Activated B cell treated with CpG ODN at 0.5 μM for 24 hours (primary cell): ENCODE results near the gene COX8C. TPM values are rescaled to one million over a fixed set of nuclear protein-coding genes. Genes with fewer than 3 reads are reported as not detected.
A peak's percentile ranks its signal among the peaks of the same experiment; 100 is the strongest.
"Not testable (repeated sequence)": the region's sequence is repeated elsewhere in the genome, so short reads cannot be mapped to it uniquely, and the experiment has no call there.

Source experiments
- ATAC-seq: fragments of 200-7000 bp; cut with Tn5 transposase; one replicate; pipeline ENCODE4 v1.10.0; 2021; ENCODE audit warnings: low read depth, mild to moderate bottlenecking, moderate library complexity
- CTCF ChIA-PET: fragments of 350-600 bp; sonication (Branson Sonifier 250); formaldehyde crosslinking; loops from one replicate; lab custom pipeline; 2021; ENCODE audit warnings: antibody characterized with exemption; lab: Charles Lee
- POLR2A ChIA-PET: fragments of 350-600 bp; sonication (Branson Sonifier 250); formaldehyde crosslinking; loops from one replicate; lab custom pipeline; 2021; ENCODE audit warnings: antibody characterized with exemption; lab: Charles Lee
- DNase-seq: peaks from one replicate; pipeline ENCODE4 v3.0.0; 2022
- H3K27ac Mint-ChIP-seq: one replicate; pipeline ENCODE4 v1.8.0; 2020; ENCODE audit warnings: mixed read lengths
- H3K27me3 Mint-ChIP-seq: one replicate; pipeline ENCODE4 v1.8.0; 2021; ENCODE audit warnings: mixed read lengths
- H3K36me3 Mint-ChIP-seq: one replicate; pipeline ENCODE4 v1.8.0; 2021; ENCODE audit warnings: low read depth, mixed read lengths
- H3K4me1 Mint-ChIP-seq: one replicate; pipeline ENCODE4 v1.8.0; 2021; ENCODE audit warnings: mixed read lengths
- H3K4me3 Mint-ChIP-seq: one replicate; pipeline ENCODE4 v1.8.0; 2020; ENCODE audit warnings: mild to moderate bottlenecking, mixed read lengths
- H3K9me3 Mint-ChIP-seq: one replicate; pipeline ENCODE4 v1.8.0; 2020; ENCODE audit warnings: mixed read lengths
- CTCF ChIP-seq: fragments of 200-600 bp; IDR thresholded peaks from one replicate; pipeline ENCODE4 v1.8.0; 2022; ENCODE audit warnings: antibody characterized with exemption, mild to moderate bottlenecking
- intact Hi-C: fragments of 100-400 bp; cut with micrococcal nuclease; formaldehyde crosslinking; loops from one replicate; pipeline ENCODE4 v1.15.1; 2024
- total RNA-seq: library from RNA; stranded (reverse); gene quantifications from 2 replicates; pipeline ENCODE4 v1.2.3, GENCODE V29; 2022

The COX8C gene
- total RNA-seq, 1 donor from 2014 or later: not detected

DNA sequence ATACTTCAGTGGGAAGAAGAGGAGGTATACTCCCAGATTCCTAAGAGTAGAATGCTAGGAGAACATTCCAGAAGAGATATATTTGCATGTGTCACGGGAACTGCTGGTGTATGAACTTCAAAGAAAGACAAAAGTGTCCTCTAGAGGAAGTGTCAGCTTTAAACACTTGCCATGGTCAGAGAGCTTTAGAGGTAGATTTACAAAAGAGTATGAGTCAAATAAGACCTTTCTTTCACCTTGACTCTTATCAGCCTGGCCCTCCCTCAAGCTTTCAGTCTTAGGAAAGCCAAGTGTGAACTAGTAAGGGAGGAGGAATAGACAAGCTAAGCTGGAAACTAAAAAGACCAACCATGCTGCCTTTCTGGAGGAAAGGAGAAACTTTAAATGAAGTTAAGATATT lies 34.7 kb downstream of the COX8C start:
- H3K9me3 Mint-ChIP-seq: no peaks in the 10 kb centered on the region
- ChIA-PET POLR2A (no interaction called here), CTCF (interaction anchor here (0.7 kb wide), 1 partner anchor 12 kb away, joined by 3 read pairs; no protein-coding TSS in a partner anchor)
- no peak for TF ChIP-seq CTCF
- no peak overlapping the region for H3K27ac Mint-ChIP-seq
- no peak overlapping the region for H3K4me3 Mint-ChIP-seq
- H3K4me1 Mint-ChIP-seq: peaks cover 26% of the 10 kb centered on the region
- no peak for DNase-seq
- H3K27me3 Mint-ChIP-seq: no peaks in the 10 kb centered on the region
- peak; percentile 37 for ATAC-seq
- H3K36me3 Mint-ChIP-seq: no peaks in the 10 kb centered on the region
- intact Hi-C loops: no loop called here

GRCh38 chr14:93384256-93384655 lies 37.3 kb downstream of the COX8C start:
- POLR2A ChIA-PET, H3K4me3 Mint-ChIP-seq, H3K36me3 Mint-ChIP-seq, ATAC-seq, H3K9me3 Mint-ChIP-seq, H3K27me3 Mint-ChIP-seq, H3K27ac Mint-ChIP-seq, CTCF ChIA-PET, intact Hi-C loops, DNase-seq: not testable (repeated sequence)
- H3K4me1 Mint-ChIP-seq: peaks cover 13% of the 10 kb centered on the region

- H3K4me1 Mint-ChIP-seq: peaks cover 6% of the 10 kb centered on the region
- H3K4me3 Mint-ChIP-seq: no peak overlapping the region
- intact Hi-C loops: no loop called here
- no peak for TF ChIP-seq CTCF
- no peak for DNase-seq
- H3K27ac Mint-ChIP-seq: no peak overlapping the region
- CTCF ChIA-PET: no interaction called here
- H3K9me3 Mint-ChIP-seq: peaks cover 16% of the 10 kb centered on the region
- POLR2A ChIA-PET: no interaction called here
- no peaks in the 10 kb centered on the region for H3K36me3 Mint-ChIP-seq
- ATAC-seq: peak; percentile 18
- peaks cover 3% of the 10 kb centered on the region for H3K27me3 Mint-ChIP-seq
These were observed 48.2 kb downstream of the COX8C start for GRCh38 chr14:93395231-93395630.

DNA sequence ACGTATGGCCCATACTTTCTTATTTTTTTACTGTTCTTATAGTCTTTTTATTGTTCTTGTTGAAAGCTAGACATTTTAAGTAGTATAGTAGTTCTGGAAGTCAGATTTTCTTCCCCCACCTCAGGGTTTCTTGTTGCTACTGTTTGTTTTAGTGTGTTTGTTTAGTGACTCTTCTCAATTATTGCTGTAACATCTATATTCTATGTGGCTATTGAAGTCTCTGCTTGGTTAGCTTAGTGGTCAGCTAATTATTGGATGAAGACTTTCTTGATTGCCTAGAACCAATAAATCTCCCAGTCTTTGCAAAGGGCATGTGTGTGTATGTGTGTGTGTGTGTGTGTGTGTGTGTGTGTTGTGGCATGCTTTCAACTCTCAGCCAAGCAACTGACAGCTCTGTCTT lies 49.5 kb downstream of the COX8C start:
- TF ChIP-seq CTCF: no peak
- DNase-seq (no peak), ATAC-seq (no peak)
- intact Hi-C loops: no loop called here
- ChIA-PET CTCF (no interaction called here), POLR2A (no interaction called here)
- no peak overlapping the region for H3K4me3 Mint-ChIP-seq
- peaks cover 3% of the 10 kb centered on the region for H3K27me3 Mint-ChIP-seq
- H3K9me3 Mint-ChIP-seq: peaks cover 16% of the 10 kb centered on the region
- peaks cover 6% of the 10 kb centered on the region for H3K4me1 Mint-ChIP-seq
- no peaks in the 10 kb centered on the region for H3K36me3 Mint-ChIP-seq
- H3K27ac Mint-ChIP-seq: no peak overlapping the region

Other genes starting within 250 kb of the COX8C start
- gene ITPK1, start 231.3 kb upstream of the COX8C start, total RNA-seq: 43.0 and 50.4 TPM in 2 replicates
- 21.3 and 24.4 TPM in 2 replicates for gene MOAP1, start 162.3 kb upstream of the COX8C start, total RNA-seq
- gene LYSET, start 161.9 kb upstream of the COX8C start, total RNA-seq: 17.6 and 19.3 TPM in 2 replicates
- gene GON7, start 140.1 kb upstream of the COX8C start, total RNA-seq: 11.3 and 11.4 TPM in 2 replicates
- 19.3 and 19.5 TPM in 2 replicates for gene UBR7, start 139.9 kb upstream of the COX8C start, total RNA-seq
- 34.4 and 41.2 TPM in 2 replicates for gene BTBD7, start 14.1 kb upstream of the COX8C start, total RNA-seq
- gene UNC79, start 83.8 kb downstream of the COX8C start, total RNA-seq: 0.13 and 0.22 TPM in 2 replicates